OCI-M2 (cell line): Measurements from ENCODE around the gene MINDY1.

ENCODE experiments used
- DNase-seq: peaks from one replicate; lab custom pipeline; 2025; ENCODE audit not compliant: unreplicated experiment; lab: John Stamatoyannopoulos, UW

The MINDY1 gene, protein sequence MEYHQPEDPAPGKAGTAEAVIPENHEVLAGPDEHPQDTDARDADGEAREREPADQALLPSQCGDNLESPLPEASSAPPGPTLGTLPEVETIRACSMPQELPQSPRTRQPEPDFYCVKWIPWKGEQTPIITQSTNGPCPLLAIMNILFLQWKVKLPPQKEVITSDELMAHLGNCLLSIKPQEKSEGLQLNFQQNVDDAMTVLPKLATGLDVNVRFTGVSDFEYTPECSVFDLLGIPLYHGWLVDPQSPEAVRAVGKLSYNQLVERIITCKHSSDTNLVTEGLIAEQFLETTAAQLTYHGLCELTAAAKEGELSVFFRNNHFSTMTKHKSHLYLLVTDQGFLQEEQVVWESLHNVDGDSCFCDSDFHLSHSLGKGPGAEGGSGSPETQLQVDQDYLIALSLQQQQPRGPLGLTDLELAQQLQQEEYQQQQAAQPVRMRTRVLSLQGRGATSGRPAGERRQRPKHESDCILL

DNA sequence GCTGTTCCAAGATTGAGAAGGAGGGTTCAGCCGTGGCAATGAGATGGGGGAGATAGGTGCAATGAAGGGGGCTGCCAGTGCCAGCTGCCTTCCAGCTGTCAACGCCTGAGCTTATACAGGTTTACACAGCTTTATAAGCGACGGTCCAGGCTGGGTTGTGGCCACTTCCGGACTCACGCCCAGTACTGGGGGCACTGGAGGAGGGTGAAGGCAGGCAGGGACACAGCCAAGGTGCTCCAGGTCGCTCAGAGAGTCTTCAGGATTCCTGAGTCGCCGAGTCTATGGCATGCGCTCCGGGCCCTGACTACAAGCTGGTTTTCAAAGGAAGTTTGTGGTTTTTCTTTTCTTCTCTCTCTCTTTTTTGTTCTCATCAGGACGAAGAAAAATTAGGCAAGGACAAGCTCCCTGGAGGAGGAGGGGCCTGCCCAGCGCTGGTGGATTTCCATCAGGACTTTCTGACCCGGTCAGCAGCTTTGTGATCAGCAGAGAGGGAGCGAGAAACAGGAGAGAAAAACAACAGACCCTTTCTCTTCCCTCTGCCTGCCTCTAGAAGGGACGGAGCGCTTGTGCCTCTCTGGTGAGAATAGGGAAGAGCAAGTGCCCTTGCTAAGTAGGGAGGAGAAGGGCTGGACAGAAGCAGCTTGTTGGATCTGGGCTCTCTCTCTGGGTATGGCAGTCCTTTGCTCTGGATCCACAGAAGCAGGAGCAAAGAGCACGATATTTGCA, at the start of gene MINDY1:
Gene MINDY1, minus strand, starts transcription at position 576 of the 726 bp plus-strand sequence. CDS start 4,285 bp downstream, outside the sequence.
- no peak for DNase-seq

DNA sequence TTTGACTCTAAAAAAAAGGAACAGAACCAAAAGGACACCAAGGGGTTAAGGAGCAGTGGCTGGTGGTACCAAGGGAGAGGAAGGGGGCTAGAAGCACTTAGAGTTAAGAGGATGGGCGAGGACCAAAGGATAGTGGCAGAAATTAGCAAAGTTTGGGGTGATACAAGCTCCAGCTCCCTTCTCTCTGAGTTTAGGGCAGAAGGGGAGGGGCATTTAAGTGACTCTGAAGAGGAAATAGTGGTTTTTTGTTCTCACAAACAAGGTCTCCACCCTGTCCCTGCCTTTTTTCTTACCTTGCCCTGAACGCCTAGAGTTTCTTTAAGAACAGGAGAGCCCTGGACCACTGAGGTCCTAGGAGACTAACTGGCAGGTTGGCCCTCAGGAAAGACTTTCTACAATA, 49.4 kb upstream of the MINDY1 start:
- no peak for DNase-seq

DNA sequence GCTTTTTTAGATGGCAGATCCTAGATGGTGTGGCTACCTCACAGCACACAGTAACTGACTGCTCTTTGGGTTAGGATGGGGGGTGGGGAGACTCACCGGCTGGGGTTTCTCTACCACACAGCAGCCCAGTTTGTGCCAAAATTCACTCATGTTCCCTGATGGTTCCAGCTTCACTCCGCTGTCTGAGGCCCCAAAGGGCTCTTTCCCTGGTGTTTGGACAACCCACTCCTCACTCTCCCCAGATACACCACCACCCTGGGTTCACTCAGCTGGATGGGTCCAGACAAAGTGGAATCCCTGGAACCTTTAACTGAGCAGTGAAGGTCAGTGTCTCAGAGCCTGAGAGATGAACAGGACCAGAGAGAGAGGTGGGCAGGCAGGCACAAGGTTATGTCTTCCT, 48.9 kb upstream of the MINDY1 start:
- DNase-seq = no peak

DNA sequence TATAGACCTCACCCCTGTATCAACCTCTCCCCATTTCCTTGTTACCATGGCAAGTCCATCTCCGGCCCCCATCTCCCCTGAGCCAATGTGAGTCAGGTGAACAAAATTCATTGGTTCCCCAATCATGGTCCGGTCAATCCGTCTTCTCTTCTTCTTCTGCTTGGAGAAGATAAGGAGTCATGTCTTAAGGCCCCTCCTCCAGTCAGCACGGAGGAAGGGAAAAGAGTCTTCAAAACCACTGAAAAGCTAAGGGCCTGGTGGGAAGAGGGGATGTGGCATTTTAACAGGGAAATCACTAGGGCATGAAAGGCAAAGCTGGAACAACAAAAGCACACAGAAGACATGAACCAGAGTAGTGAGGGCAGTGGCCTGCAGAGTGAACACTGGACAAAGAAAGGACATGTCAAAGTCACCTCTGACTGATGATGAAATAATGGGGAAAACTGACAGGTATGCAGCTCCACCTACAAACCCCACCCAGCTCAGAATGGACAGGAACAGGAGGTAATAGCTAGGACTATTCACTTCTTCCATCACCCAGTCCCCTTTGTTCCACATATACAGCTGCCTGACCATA, 48.4 kb upstream of the MINDY1 start:
- DNase-seq = no peak

DNA sequence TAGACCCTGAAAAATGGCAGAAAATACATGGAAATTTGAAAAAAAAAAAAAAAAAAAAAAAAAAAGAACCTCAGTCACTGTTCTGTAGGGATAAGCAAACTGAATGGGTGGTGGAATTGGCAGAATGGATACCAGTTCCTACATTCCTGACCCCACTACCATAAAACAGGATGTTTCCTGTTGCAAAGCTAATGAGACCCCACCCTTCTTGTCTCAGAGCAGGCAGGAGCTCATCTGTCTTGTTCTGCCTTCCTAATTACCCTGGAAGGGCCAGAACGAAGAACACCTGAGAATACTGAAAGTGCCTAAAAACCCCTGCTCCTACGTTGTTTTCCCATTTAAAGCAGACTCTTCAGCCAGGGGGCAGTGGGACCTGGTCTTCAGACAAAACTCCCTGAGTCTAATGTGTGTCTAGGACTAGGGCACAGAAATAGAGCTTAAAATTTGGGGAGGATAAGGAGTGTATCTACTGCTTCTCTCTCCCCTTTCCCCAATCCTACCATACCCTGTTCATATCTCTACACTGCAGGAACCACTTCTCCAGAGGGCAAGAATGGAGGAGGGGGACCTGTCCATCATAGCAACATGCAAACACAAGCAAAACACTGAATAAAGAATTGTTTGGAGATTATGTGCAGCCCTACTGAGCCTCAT, 44.8 kb upstream of the MINDY1 start:
- no peak for DNase-seq

DNA sequence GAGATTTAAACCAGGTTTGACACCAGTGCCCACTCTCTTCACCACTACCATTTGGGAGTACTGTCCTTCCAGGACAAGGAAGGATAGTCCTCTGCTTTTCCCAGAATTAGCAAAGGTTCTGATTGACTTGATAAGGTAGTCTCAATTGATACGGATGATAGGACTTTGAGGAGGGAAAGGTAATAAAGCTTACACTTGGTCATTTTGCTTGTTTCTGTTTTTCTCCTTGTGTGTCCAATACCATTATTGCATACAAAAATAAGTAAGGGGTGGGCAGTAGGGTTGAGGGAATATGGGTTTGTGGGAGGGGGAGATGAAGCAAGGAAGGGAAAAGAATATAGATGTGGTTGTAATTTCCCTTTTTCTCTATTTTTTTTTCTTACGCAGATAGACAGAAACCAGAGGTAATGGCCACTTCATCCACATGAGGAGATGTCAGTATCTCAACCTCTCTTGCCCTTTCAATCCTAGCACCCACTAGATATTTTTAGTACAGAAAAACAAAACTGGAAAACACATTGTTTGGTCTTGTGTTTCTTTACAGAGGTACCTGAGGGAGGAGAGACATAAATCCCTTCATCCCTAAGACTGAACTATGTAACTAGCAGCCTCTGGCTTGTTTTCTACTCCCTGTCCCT, 43.5 kb upstream of the MINDY1 start:
- DNase-seq = no peak

DNA sequence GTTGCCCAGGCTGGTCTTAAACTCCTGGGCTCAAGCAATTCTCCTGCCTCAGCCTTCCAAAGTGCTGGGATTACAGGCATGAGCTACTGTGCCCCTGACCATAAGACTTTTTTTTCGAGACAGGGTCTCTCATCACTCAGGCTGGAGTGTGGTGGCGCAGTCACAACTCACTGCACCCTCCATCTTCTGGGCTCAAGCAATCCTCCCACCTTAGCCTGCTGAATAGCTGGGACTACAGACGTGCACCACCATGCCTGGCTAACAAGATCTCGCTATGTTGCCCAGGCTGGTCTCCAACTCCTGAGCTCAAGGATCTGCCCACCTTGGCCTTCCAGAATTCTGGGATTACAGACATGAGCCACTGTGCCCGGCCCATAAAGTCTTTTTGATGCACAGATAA, 42.8 kb upstream of the MINDY1 start:
- DNase-seq = no peak

DNA sequence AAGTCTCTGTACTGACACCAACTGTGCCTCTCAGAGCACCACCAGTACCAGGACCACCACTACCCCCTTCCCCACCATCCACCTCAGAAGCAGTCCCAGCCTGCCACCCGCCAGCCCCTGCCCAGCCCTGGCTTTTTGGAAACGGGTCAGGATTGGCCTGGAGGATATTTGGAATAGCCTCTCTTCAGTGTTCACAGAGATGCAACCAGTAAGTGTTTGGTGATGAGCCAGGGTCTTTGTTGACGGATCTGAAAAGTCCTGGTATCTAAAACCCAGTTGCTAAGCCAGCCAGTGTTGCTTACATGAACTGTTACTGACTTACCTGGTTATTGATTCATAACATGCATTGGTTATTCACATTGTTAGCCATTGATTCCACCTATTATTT, 41.9 kb upstream of the MINDY1 start:
- DNase-seq = no peak

DNA sequence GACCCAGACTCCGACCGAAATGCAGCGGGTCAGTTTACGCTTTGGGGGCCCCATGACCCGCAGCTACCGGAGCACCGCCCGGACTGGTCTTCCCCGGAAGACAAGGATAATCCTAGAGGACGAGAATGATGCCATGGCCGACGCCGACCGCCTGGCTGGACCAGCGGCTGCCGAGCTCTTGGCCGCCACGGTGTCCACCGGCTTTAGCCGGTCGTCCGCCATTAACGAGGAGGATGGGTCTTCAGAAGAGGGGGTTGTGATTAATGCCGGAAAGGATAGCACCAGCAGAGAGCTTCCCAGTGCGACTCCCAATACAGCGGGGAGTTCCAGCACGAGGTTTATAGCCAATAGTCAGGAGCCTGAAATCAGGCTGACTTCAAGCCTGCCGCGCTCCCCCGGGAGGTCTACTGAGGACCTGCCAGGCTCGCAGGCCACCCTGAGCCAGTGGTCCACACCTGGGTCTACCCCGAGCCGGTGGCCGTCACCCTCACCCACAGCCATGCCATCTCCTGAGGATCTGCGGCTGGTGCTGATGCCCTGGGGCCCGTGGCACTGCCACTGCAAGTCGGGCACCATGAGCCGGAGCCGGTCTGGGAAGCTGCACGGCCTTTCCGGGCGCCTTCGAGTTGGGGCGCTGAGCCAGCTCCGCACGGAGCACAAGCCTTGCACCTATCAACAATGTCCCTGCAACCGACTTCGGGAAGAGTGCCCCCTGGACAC, 41.4 kb upstream of the MINDY1 start:
- DNase-seq = no peak

DNA sequence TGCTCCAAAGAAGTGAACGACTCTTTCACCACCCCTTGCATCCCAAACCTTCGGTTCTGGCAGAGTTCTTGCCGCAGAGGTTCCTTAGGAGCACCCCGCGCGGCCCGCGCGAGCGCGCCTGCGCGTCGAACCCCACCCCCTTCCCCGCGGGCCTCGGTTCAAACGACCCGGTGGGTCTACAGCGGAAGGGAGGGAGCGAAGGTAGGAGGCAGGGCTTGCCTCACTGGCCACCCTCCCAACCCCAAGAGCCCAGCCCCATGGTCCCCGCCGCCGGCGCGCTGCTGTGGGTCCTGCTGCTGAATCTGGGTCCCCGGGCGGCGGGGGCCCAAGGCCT, 40.9 kb upstream of the MINDY1 start, which contains the start of gene C1orf56:
Gene C1orf56, plus strand, starts transcription at position 161 of the 334 bp plus-strand sequence. Its CDS starts 97 bp downstream, at position 258.
- no peak for DNase-seq

DNA sequence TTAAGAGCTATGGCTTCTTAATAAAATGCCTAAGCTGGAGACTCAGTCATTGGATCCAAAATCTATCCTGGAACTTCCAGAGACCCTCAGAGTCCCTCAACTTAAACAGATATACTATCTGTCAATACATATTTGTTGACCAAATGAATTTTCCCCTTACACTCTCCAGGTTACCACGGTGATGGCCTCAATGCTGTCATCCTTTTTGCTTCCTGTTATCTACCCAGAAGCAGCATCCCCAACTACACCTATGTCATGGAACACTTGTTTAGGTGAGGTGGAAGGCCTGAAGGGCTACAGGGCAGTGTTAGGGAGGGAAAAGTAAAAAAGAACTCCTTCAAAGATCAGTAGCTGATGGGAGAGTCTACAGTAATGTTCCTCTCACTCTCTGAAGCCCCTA, 36.5 kb upstream of the MINDY1 start:
- no peak for DNase-seq

DNA sequence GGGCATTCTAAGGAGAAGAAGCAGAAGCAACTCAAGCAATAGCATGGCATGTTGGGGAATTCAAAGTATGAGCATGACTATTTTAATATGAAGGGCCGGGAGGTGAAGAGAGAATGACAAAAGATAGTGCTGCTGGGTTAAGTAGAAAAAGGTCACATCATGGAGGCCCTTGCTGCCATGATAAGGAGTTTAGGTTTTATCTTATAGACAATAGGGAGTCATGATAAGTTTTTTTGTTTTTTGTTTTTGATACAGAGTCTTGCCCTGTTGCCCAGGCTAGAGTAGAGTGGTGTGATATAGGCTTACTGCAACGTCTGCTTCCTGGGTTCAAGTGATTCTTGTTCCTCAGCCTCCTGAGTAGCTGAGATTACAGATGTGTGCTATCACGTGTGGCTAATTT, 32.8 kb upstream of the MINDY1 start:
- no peak for DNase-seq

DNA sequence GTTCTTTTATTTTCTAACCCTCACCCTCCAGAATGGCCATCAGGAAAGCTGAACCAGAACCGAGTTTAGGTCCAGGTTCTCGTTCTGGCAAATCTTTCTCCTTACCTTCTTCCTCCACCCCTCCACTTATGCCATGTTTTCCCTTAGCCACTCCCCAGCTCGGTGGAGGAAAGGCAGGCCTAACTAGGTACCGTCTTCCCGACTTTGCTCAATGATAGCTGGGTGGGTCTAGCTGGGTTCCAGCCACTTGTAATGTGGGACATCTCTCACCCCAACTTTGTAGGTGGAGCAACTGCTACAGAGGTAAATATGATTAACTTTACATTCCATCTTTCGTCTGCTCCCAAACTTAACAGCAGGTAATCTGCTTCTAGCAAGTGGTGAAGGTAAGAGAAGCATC, 30.3 kb upstream of the MINDY1 start:
- DNase-seq = no peak

DNA sequence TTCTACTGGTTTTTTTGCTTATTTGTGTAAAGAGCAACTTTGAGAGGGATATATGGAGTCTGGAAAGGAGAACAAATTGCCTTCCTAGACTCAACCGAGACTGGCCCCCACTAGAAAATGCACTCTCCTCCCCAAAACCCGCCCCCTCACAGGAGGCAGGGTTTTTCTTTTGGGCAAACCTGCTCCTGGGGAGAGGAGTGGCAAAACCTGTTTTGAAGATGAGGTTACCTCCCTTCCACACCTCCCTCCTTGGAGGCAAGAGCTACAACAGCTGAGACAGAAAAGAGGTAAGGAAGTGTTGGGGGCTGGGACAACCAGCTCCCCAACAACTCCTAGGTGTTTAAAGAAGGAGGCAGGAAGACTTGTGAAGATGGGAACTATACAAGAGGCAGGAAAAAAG, 29.7 kb upstream of the MINDY1 start, which contains the start of gene BNIPL:
Gene BNIPL, plus strand, starts transcription at position 231 of the 400 bp plus-strand sequence. Its CDS starts 140 bp downstream, at position 371.
- DNase-seq = no peak

DNA sequence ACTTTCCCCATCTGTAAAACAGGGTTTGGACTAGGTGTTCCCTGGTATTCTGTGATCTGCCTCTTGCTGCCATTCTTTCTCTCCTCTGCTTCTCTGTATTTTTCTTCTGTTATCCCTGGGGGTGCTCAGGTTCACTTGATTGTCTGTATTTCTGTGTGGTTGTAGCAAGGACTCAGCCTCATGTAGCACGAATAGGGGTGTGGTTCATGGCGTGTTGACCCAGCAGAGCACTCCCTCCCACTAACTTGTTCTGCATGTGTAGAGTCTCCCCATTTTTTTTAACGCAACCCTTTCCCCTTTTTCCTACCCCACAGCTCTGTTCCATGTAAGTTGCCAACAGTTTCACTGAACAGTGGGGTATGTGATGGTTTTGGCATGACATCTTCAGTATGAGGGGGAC, 28.5 kb upstream of the MINDY1 start:
- no peak for DNase-seq

DNA sequence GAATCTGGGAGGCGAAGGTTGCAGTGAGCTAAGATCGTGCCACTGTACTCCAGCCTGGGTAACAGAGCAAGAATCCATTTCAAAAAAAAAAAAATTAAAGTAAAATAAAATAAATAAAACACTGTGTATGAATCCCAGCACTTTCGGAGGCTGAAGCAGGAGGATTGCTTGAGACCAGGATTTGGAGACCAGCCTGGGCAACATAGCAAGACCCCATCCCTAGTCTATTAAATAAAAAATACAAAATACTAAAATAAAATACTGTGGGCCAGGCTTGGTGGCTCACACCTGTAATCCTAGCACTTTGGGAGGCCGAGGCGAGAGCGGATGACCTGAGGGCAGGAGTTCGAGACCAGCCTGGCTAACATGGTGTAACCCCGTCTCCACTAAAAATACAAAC, 25.5 kb upstream of the MINDY1 start:
- DNase-seq = no peak

DNA sequence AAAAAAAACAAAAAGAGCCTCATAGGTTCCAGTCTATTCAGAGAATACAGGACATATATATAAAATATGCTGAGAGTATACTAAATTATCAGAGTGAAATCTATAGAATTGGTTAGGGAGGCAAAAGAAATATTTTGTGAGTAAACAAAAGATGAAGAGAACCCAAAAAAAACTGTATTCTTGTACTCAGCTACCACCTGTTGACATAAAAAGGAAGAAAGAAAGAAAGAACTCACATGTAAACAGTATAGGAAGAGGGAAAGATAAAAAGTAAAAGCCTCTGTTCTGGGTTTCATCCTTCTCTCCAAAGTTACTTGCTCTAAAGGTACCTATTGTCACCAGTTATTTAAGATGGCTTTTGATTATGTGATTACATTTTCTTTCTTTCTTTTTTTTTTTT, 19.8 kb upstream of the MINDY1 start:
- DNase-seq = no peak

DNA sequence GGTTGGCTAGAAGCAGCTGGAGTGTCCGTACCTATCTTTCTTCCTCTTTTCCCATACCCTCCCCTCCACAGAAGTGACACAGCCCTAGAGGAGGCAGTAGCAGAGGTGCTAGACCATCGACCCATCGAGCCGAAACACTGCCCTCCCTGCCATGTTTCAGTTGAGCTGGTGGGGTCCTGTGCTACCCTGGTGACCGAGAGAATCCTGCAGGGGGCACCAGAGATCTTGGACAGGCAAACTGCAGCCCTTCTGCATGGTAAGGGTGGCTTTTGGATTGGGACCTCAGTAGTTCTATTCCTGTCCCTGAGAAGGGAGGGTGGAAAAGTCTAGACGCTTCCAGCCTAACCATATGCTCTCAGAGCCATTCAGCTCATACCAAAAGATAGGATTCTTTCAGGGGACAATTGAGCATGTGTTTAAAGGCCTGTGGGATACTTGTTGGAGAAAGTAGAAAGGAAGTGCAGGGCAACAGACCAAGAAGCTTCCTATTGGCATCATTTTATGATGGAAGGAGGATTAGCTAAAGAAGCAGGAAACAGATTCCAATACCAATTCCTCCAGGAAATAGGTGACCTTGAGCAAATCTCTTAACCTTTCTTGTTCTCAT, 17.9 kb upstream of the MINDY1 start:
- no peak for DNase-seq

DNA sequence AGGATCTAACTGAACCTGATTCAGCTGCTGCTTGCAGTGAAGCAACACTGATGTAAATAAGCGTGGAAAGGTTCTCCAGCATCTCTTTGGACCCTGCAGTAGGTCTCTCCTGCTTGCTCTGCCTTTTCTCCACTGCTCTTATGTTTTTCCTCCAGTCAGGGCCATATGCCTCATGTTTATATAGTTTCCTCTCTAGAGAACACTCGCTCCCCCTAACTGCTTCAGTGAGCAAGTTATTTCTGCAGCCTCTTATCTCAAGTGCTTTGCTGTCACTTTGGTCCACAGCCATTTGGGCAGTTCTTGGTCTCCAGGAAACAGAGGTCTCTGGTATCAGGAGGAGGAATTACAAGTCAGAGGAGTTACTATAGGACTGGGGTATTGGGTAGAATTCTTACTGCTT, 6.8 kb upstream of the MINDY1 start:
- no peak for DNase-seq
